MCF 10A (cell line): ENCODE data around the gene CLSTN2. TPM values are rescaled to one million over a fixed set of nuclear protein-coding genes. Genes with fewer than 3 reads are reported as not detected.

Source experiments
- BruUV-seq: library from RNA; stranded (reverse); fragments of 400-500 nt; replicated peaks from 2 replicates; lab custom pipeline; 2021; lab: Mats Ljungman, UMichigan
- CTCF ChIA-PET: fragments of 300-600 bp; sonication (Branson Sonifier 250); formaldehyde crosslinking; extraction: SDS; loops from one replicate; lab custom pipeline; 2021; ENCODE audit warnings: antibody characterized with exemption, inconsistent platforms; lab: Yijun Ruan, JAX
- POLR2A ChIA-PET: fragments of 300-600, 350-650 bp; sonication (Branson Sonifier 250); formaldehyde crosslinking; extraction: SDS; loops from one replicate; lab custom pipeline; 2020; ENCODE audit warnings: antibody characterized with exemption, inconsistent platforms; lab: Yijun Ruan, JAX
- DNase-seq: peaks from one replicate; pipeline ENCODE4 v3.0.0-alpha.2; 2018; ENCODE audit not compliant: unreplicated experiment
- H3K27ac Mint-ChIP-seq: one replicate; pipeline ENCODE4 v1.8.0; 2022; ENCODE audit warnings: mild to moderate bottlenecking, low read depth, mixed read lengths; ENCODE audit not compliant: unreplicated experiment
- H3K27me3 Mint-ChIP-seq: one replicate; pipeline ENCODE4 v1.8.0; 2022; ENCODE audit warnings: mixed read lengths; ENCODE audit not compliant: insufficient read depth, unreplicated experiment
- H3K36me3 Mint-ChIP-seq: one replicate; pipeline ENCODE4 v1.8.0; 2022; ENCODE audit warnings: mild to moderate bottlenecking, moderate library complexity, mixed read lengths; ENCODE audit not compliant: insufficient read depth, unreplicated experiment
- H3K4me1 Mint-ChIP-seq: one replicate; pipeline ENCODE4 v1.8.0; 2022; ENCODE audit warnings: mixed read lengths; ENCODE audit not compliant: insufficient read depth, unreplicated experiment
- H3K4me3 Mint-ChIP-seq: one replicate; pipeline ENCODE4 v1.8.0; 2022; ENCODE audit warnings: mild to moderate bottlenecking, moderate library complexity, mixed read lengths; ENCODE audit not compliant: unreplicated experiment
- H3K9me3 Mint-ChIP-seq: one replicate; pipeline ENCODE4 v1.8.0; 2022; ENCODE audit warnings: mixed read lengths; ENCODE audit not compliant: unreplicated experiment
- intact Hi-C: fragments of 100-400 bp; cut with micrococcal nuclease; formaldehyde crosslinking; loops from 2 replicates; pipeline ENCODE4 v1.14.1; 2022
- total RNA-seq: library from RNA; stranded (reverse); gene quantifications from 2 replicates; pipeline ENCODE4 v1.2.3, GENCODE V29; 2022
- TF ChIP-seq, protein P1 (sequence below): fragments of 200-600 bp; IDR thresholded peaks from one replicate; pipeline ENCODE4 v1.8.0; 2022; ENCODE audit warnings: antibody characterized with exemption, mild to moderate bottlenecking; ENCODE audit not compliant: unreplicated experiment

CLSTN2 gene
- total RNA-seq, 1 experiment from 2014 or later: not detected

GRCh38 chr3:140432229-140432669 is 497.3 kb downstream of the CLSTN2 start:
- CTCF ChIA-PET: interaction anchor here (0.5 to 0.6 kb wide), 2 partner anchors 16 to 227 kb away, joined by 4 to 5 read pairs; no protein-coding TSS in a partner anchor
- BruUV-seq: no TSS peak

GRCh38 chr3:140433431-140433830 is 498.4 kb downstream of the CLSTN2 start:
- H3K4me1 Mint-ChIP-seq: no peaks in the 10 kb centered on the region
- H3K9me3 Mint-ChIP-seq: no peaks in the 10 kb centered on the region
- no peaks in the 10 kb centered on the region for H3K36me3 Mint-ChIP-seq
- no peak overlapping the region for H3K27ac Mint-ChIP-seq
- H3K27me3 Mint-ChIP-seq: peaks cover 12% of the 10 kb centered on the region
- ChIA-PET POLR2A (no interaction called here), CTCF (interaction anchor here (1.0 kb wide), 1 partner anchor 304 kb away, joined by 3 read pairs; no protein-coding TSS in a partner anchor)
- intact Hi-C loops: no loop called here
- no peak for DNase-seq
- BruUV-seq: no TSS peak
- TF ChIP-seq, protein P1, sequence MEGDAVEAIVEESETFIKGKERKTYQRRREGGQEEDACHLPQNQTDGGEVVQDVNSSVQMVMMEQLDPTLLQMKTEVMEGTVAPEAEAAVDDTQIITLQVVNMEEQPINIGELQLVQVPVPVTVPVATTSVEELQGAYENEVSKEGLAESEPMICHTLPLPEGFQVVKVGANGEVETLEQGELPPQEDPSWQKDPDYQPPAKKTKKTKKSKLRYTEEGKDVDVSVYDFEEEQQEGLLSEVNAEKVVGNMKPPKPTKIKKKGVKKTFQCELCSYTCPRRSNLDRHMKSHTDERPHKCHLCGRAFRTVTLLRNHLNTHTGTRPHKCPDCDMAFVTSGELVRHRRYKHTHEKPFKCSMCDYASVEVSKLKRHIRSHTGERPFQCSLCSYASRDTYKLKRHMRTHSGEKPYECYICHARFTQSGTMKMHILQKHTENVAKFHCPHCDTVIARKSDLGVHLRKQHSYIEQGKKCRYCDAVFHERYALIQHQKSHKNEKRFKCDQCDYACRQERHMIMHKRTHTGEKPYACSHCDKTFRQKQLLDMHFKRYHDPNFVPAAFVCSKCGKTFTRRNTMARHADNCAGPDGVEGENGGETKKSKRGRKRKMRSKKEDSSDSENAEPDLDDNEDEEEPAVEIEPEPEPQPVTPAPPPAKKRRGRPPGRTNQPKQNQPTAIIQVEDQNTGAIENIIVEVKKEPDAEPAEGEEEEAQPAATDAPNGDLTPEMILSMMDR: no peak
- H3K4me3 Mint-ChIP-seq: no peak overlapping the region

More at GRCh38 chr3:140432229-140432669, 497.3 kb downstream of the CLSTN2 start:
- POLR2A ChIA-PET: interaction anchor here (0.6 kb wide), 1 partner anchor 463 kb away, joined by 3 read pairs; no protein-coding TSS in a partner anchor
- Mint-ChIP-seq H3K4me1 (no peaks in the 10 kb centered on the region), H3K4me3 (no peak overlapping the region), H3K9me3 (no peaks in the 10 kb centered on the region), H3K27me3 (peaks cover 12% of the 10 kb centered on the region), H3K36me3 (no peaks in the 10 kb centered on the region), H3K27ac (no peak overlapping the region)
- intact Hi-C loops: no loop called here
- no peak for DNase-seq
- TF ChIP-seq, protein P1: no peak

GRCh38 chr3:140434261-140434905 is 499.4 kb downstream of the CLSTN2 start:
- DNase-seq: no peak
- no peaks in the 10 kb centered on the region for H3K4me1 Mint-ChIP-seq
- H3K4me3 Mint-ChIP-seq: no peak overlapping the region
- no TSS peak for BruUV-seq
- H3K27me3 Mint-ChIP-seq: peaks cover 12% of the 10 kb centered on the region
- ChIA-PET CTCF (interaction anchor here (0.6 kb wide), 1 partner anchor 24 kb away, joined by 3 read pairs; no protein-coding TSS in a partner anchor), POLR2A (no interaction called here)
- H3K27ac Mint-ChIP-seq: no peak overlapping the region
- no peaks in the 10 kb centered on the region for H3K36me3 Mint-ChIP-seq
- no peaks in the 10 kb centered on the region for H3K9me3 Mint-ChIP-seq
- intact Hi-C loops: no loop called here
- TF ChIP-seq, protein P1: no peak

DNA sequence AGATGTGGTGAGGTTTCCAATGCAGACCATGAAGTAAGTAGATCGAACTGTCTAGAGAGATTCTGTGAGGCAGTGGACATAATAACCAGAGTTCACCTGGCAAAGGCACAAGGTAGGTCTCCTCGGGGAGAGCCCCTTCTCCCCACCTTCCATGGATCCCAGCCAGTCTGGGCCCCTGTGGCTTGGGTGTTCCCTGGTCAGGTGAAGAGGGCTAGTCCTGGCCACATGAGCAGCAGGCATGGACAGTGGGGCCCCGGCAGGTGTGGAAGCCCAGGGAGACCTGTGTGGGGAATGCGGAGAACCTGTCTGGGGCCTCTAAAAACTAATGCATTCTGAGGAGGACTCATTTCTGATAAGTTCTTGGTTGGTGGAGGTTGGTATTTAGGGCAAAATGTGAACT is 501.4 kb downstream of the CLSTN2 start:
- Mint-ChIP-seq H3K36me3 (no peaks in the 10 kb centered on the region), H3K9me3 (no peaks in the 10 kb centered on the region), H3K27ac (no peak overlapping the region), H3K4me3 (no peak overlapping the region), H3K27me3 (peaks cover 5% of the 10 kb centered on the region), H3K4me1 (peaks cover 6% of the 10 kb centered on the region)
- TF ChIP-seq, protein P1: no peak
- ChIA-PET CTCF (no interaction called here), POLR2A (no interaction called here)
- intact Hi-C loops: no loop called here
- DNase-seq: no peak
- no TSS peak for BruUV-seq
